Vagina (tissue), 2 donors: ENCODE measurements around the gene TPST2. TPM values are rescaled to one million over a fixed set of nuclear protein-coding genes. Genes with fewer than 3 reads are reported as not detected.

Experiments
- DNase-seq, 2 donors: peaks; one replicate each; pipeline ENCODE4 v3.0.0-alpha.2; 2017; ENCODE audit errors: extremely low spot score in 2 of 2
- H3K27ac ChIP-seq: fragments of 200-600 bp; sonication (generic); one replicate; pipeline ENCODE4 v1.5.1; 2019
- H3K27me3 ChIP-seq: fragments of 200-600 bp; sonication (generic); one replicate; pipeline ENCODE4 v1.5.1; 2019
- H3K36me3 ChIP-seq, 2 donors: fragments of 200-600 bp; sonication (generic); one replicate each; pipeline ENCODE4 v1.5.1; 2017 to 2019
- H3K4me1 ChIP-seq: fragments of 200-600 bp; sonication (generic); one replicate; pipeline ENCODE4 v1.5.1; 2019
- H3K4me3 ChIP-seq, 2 donors: fragments of 200-600 bp; sonication (generic); 1 replicate in 1 of 2; 2 replicates in 1 of 2; pipeline ENCODE4 v1.5.1; 2016 to 2019
- H3K9me3 ChIP-seq: fragments of 200-600 bp; sonication (generic); one replicate; pipeline ENCODE4 v1.5.1; 2019
- POLR2A ChIP-seq, 2 donors: fragments of 450-650 bp; IDR thresholded peaks; one replicate each; pipeline ENCODE4 v1.6.1; 2017; ENCODE audit warnings: antibody characterized with exemption in 2 of 2, mild to moderate bottlenecking in 2 of 2, moderate library complexity in 2 of 2
- POLR2AphosphoS5 ChIP-seq, 2 donors: sonication (generic); formaldehyde crosslinking; IDR thresholded peaks; one replicate each; pipeline ENCODE4 v1.9.0; 2017; ENCODE audit warnings: antibody characterized with exemption in 2 of 2, mild to moderate bottlenecking in 2 of 2, low read depth in 1 of 2; ENCODE audit not compliant: insufficient read depth in 1 of 2
- intact Hi-C: fragments of 100-400 bp; cut with DNase I; formaldehyde crosslinking; loops from one replicate; pipeline ENCODE4 v1.15.1; 2023
- total RNA-seq: library from RNA; depleted of rRNA; stranded (reverse); fragments of >200 nt; gene quantifications from one replicate; pipeline ENCODE4 v1.2.3, GENCODE V29; 2016
- TF ChIP-seq, protein P1 (sequence below), 3 experiments: fragments of 450-650 bp in 2 of 3; fragments of 200-600 bp in 1 of 3; sonication (generic) in 1 of 3; IDR thresholded peaks; one replicate each; pipeline ENCODE4 v1.5.1; 2017 to 2019; ENCODE audit warnings: antibody characterized with exemption in 3 of 3, mild to moderate bottlenecking in 2 of 3, moderate library complexity in 2 of 3

Gene TPST2
- total RNA-seq, 1 donor from 2014 or later = 96.3 TPM

DNA sequence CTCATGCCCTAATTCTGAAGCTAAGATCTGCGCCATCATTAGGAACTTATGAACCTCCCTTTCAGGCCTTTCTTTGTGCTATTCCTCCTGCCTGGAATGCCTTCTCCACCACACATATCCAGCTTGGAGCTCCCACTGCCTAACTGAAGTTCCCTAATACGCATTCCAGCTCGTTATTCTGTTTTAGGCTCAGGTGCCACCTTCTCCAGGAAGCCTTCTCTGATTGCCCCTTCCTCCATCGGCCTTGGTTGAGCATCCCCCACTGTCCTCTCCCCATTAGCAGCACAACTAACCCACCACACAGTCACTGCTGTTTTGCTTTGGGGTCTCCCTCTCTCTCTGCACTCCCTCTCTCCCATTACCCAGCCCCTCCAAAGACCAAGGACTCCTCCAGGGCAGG is 22.7 kb upstream of the TPST2 start:
- DNase-seq = no peak

DNA sequence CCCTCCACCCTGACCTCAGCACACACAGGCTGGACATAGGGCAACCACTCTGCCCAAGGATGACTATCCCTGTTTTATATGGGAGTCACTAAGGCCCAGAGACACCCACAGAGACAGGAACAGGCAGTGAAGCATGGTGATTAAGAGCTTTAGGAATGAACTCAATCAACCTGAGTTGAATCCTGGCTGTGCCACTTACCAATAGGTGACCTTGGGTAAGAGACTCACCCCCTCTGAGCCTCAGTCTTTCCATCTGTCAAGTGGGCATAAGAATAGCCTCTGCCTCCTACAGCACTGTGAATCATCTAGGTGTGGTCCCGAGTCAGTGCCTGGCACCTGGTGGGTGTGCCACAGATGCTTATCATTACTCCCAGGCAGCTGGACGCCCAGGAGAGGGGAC is 21.1 kb upstream of the TPST2 start:
- TF ChIP-seq POLR2A (IDR thresholded peaks at IDR 0.05) (no peak), POLR2AphosphoS5 (IDR thresholded peaks at IDR 0.05; ENCODE audit: insufficient read depth in 1 of 2, low read depth in 1 of 2) (no peak)
- TF ChIP-seq, protein P1, sequence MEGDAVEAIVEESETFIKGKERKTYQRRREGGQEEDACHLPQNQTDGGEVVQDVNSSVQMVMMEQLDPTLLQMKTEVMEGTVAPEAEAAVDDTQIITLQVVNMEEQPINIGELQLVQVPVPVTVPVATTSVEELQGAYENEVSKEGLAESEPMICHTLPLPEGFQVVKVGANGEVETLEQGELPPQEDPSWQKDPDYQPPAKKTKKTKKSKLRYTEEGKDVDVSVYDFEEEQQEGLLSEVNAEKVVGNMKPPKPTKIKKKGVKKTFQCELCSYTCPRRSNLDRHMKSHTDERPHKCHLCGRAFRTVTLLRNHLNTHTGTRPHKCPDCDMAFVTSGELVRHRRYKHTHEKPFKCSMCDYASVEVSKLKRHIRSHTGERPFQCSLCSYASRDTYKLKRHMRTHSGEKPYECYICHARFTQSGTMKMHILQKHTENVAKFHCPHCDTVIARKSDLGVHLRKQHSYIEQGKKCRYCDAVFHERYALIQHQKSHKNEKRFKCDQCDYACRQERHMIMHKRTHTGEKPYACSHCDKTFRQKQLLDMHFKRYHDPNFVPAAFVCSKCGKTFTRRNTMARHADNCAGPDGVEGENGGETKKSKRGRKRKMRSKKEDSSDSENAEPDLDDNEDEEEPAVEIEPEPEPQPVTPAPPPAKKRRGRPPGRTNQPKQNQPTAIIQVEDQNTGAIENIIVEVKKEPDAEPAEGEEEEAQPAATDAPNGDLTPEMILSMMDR (IDR thresholded peaks at IDR 0.05) = no peak
- Histone ChIP-seq H3K27me3 (no peaks in the 10 kb centered on the region), H3K4me1 (peaks cover 6% of the 10 kb centered on the region), H3K27ac (no peak overlapping the region), H3K36me3 (no peaks in the 10 kb centered on the region), H3K4me3 (no peak overlapping the region), H3K9me3 (no peaks in the 10 kb centered on the region)
- no peak for DNase-seq
- intact Hi-C loops = no loop called here

More for the DNA sequence above, 22.7 kb upstream of the TPST2 start:
- H3K27ac ChIP-seq = no peak overlapping the region
- H3K4me3 ChIP-seq = no peak overlapping the region
- no peaks in the 10 kb centered on the region for H3K27me3 ChIP-seq
- no peaks in the 10 kb centered on the region for H3K36me3 ChIP-seq
- peaks cover 6% of the 10 kb centered on the region for H3K4me1 ChIP-seq
- H3K9me3 ChIP-seq = no peaks in the 10 kb centered on the region
- intact Hi-C loops = no loop called here
- TF ChIP-seq, protein P1 (IDR thresholded peaks at IDR 0.05) = no peak
- TF ChIP-seq POLR2AphosphoS5 (IDR thresholded peaks at IDR 0.05; ENCODE audit: insufficient read depth in 1 of 2, low read depth in 1 of 2) (no peak), POLR2A (IDR thresholded peaks at IDR 0.05) (no peak)

- Histone ChIP-seq H3K36me3 (no peaks in the 10 kb centered on the region), H3K27ac (no peak overlapping the region), H3K4me3 (no peak overlapping the region), H3K4me1 (peaks cover 6% of the 10 kb centered on the region), H3K9me3 (no peaks in the 10 kb centered on the region), H3K27me3 (no peaks in the 10 kb centered on the region)
- DNase-seq = no peak
- TF ChIP-seq, protein P1 (IDR thresholded peaks at IDR 0.05) = no peak
- no peak for TF ChIP-seq POLR2AphosphoS5 (IDR thresholded peaks at IDR 0.05; ENCODE audit: insufficient read depth in 1 of 2, low read depth in 1 of 2)
- TF ChIP-seq POLR2A (IDR thresholded peaks at IDR 0.05) = no peak
- intact Hi-C loops = no loop called here
Measured at GRCh38 chr22:26610072-26610958, 20.4 kb upstream of the TPST2 start.

GRCh38 chr22:26609287-26609686 is 19.4 kb upstream of the TPST2 start:
- H3K9me3 ChIP-seq = no peaks in the 10 kb centered on the region
- H3K27me3 ChIP-seq = no peaks in the 10 kb centered on the region
- intact Hi-C loops = no loop called here
- H3K36me3 ChIP-seq = no peaks in the 10 kb centered on the region
- peaks cover 6% of the 10 kb centered on the region for H3K4me1 ChIP-seq
- no peak overlapping the region for H3K4me3 ChIP-seq
- TF ChIP-seq, protein P1 (IDR thresholded peaks at IDR 0.05) = no peak
- TF ChIP-seq POLR2AphosphoS5 (IDR thresholded peaks at IDR 0.05; ENCODE audit: insufficient read depth in 1 of 2, low read depth in 1 of 2) (no peak), POLR2A (IDR thresholded peaks at IDR 0.05) (no peak)
- no peak overlapping the region for H3K27ac ChIP-seq
- DNase-seq = no peak

GRCh38 chr22:26608129-26608528 is 18.2 kb upstream of the TPST2 start:
- TF ChIP-seq, protein P1 (IDR thresholded peaks at IDR 0.05) = no peak
- TF ChIP-seq POLR2AphosphoS5 (IDR thresholded peaks at IDR 0.05; ENCODE audit: insufficient read depth in 1 of 2, low read depth in 1 of 2) (no peak), POLR2A (IDR thresholded peaks at IDR 0.05) (no peak)
- Histone ChIP-seq H3K36me3 (no peaks in the 10 kb centered on the region), H3K27me3 (no peaks in the 10 kb centered on the region), H3K4me1 (peaks cover 6% of the 10 kb centered on the region), H3K27ac (no peak overlapping the region), H3K4me3 (no peak overlapping the region), H3K9me3 (no peaks in the 10 kb centered on the region)
- intact Hi-C loops = no loop called here
- DNase-seq = no peak
